Skin of body (tissue), 2 donors: Measurements from ENCODE around the gene ZNF281. TPM values are rescaled to one million over a fixed set of nuclear protein-coding genes. Genes with fewer than 3 reads are reported as not detected.

Experiments used
- DNase-seq: peaks from one replicate; lab custom pipeline; 2025; lab: John Stamatoyannopoulos, UW
- total RNA-seq: library from RNA; depleted of rRNA; stranded (reverse); fragments of >200 nt; gene quantifications from one replicate; pipeline ENCODE4 v1.2.3, GENCODE V29; 2014

ZNF281 gene
- total RNA-seq, 1 donor from 2014 or later: 13.5 TPM

GRCh38 chr1:200388791-200389190, 21.0 kb downstream of the ZNF281 start:
- DNase-seq: no peak

GRCh38 chr1:200386416-200386815, 23.4 kb downstream of the ZNF281 start:
- DNase-seq: no peak

GRCh38 chr1:200384818-200385390, 24.9 kb downstream of the ZNF281 start:
- DNase-seq: no peak

GRCh38 chr1:200381256-200381984, 28.4 kb downstream of the ZNF281 start:
- no peak for DNase-seq

GRCh38 chr1:200380589-200381021, 29.2 kb downstream of the ZNF281 start:
- no peak for DNase-seq

- DNase-seq: no peak
Observed at GRCh38 chr1:200379940-200380588, 29.8 kb downstream of the ZNF281 start.

GRCh38 chr1:200379432-200379757, 30.4 kb downstream of the ZNF281 start:
- no peak for DNase-seq

GRCh38 chr1:200378096-200378495, 31.7 kb downstream of the ZNF281 start:
- no peak for DNase-seq

GRCh38 chr1:200376528-200376927, 33.3 kb downstream of the ZNF281 start:
- DNase-seq: no peak

GRCh38 chr1:200374569-200375295, 35.1 kb downstream of the ZNF281 start:
- no peak for DNase-seq

GRCh38 chr1:200373811-200374231, 36.0 kb downstream of the ZNF281 start:
- no peak for DNase-seq

GRCh38 chr1:200372885-200373181, 37.0 kb downstream of the ZNF281 start:
- DNase-seq: no peak

- no peak for DNase-seq
Observed at GRCh38 chr1:200372095-200372884, 37.5 kb downstream of the ZNF281 start.

- DNase-seq: no peak
Observed at GRCh38 chr1:200369706-200370105, 40.1 kb downstream of the ZNF281 start.

GRCh38 chr1:200369131-200369530, 40.7 kb downstream of the ZNF281 start:
- DNase-seq: no peak

GRCh38 chr1:200368556-200368955, 41.3 kb downstream of the ZNF281 start:
- no peak for DNase-seq

GRCh38 chr1:200367841-200368534, 41.8 kb downstream of the ZNF281 start:
- no peak for DNase-seq

GRCh38 chr1:200366577-200367253, 43.1 kb downstream of the ZNF281 start:
- no peak for DNase-seq

- DNase-seq: no peak
Observed at GRCh38 chr1:200365897-200366426, 43.9 kb downstream of the ZNF281 start.

GRCh38 chr1:200364831-200365230, 45.0 kb downstream of the ZNF281 start:
- DNase-seq: no peak
